ENCODE measurements around the gene PLXNA2. TPM values are rescaled to one million over a fixed set of nuclear protein-coding genes. Genes with fewer than 3 reads are reported as not detected.

PLXNA2 gene
- total and polyA plus RNA-seq, 7 donors, result 4.4 to 33.6 (median 20.8) TPM

DNA sequence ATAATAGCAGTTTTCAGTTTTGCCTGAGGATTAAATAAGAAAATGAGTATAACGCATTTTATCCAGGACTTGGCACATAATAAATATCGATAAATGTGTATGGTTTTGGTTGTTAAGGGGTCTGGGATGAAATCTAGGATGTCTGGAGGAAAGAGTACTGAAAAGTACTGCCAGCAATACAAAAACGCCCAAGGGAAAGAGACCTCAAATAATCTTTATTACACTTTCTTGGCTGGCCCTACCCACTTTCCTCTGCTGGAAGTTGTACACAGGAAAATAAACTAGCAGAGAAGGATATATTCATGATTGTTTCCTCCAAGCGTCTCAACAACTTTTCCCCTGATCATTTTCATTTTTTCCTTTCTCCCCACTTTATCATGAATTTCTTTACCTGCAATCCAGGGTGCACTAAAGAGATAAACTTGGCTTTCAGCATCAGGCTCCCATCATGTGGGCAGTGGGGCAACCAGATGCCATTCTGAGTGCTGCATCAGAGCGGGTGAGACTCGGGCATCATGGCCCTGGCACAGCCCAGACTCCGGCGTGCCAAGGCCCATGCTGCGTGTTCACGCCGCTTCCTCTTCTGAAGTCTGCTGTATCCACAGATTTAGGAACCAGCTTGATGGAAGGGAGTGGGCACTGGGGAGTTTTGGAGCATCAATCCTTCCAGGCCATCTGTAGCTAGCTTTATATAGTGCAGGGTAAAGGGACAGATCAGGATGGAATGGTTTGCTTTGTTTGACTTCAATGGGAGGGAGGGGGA is 35.8 kb upstream of the PLXNA2 start:
- Histone ChIP-seq H3K9me3 (no peaks in the 10 kb centered on the region), H3K4me1 (no peaks in the 10 kb centered on the region), H3K27ac (no peak overlapping the region), H3K27me3 (ENCODE audit: insufficient read depth in 3 of 3, low read length in 2 of 3) (peaks cover 0 to 3% (median 0%) of the 10 kb centered on the region in 3 donors), H3K36me3 (ENCODE audit: insufficient read depth in 1 of 2, low read depth in 1 of 2) (no peaks in the 10 kb centered on the region), H3K4me3 (no peak overlapping the region)
- ATAC-seq (no peak), DNase-seq (no peak)
- intact Hi-C loops (cut with DNase I), result loop anchor here in 1 of 2 donors (10.0 kb wide), 1 partner anchor 255 kb away; no protein-coding TSS in a partner anchor
- 44 to 54% (median 44%) methylated on average over 11 of the region's 11 CpGs for WGBS, 3 donors
- no peak for TF ChIP-seq CTCF (IDR thresholded peaks at IDR 0.05)

DNA sequence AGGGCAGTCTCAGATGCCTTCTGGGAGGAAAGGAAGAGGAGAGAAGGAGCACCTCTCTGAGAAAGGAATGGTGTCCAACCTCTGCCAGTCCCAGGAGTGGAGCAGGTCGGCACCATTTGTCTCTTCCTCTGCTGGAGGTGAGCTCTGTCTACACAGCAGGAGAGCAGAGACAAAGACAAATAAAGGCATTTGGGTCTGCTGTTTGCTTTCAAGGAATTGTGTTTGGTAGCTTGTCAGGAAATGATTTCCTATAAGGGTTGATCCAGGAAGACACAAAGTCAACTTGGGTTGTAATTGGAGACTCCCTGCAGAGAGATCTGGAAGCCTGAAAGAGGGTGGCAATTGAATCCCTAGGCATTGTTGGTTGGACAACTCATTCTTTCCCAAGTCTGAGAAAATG is 34.5 kb upstream of the PLXNA2 start:
- WGBS, 3 donors, result 29 to 43% (median 41%) methylated on average over 1 of the region's 1 CpG
- H3K4me3 ChIP-seq, result no peak overlapping the region
- no peak for TF ChIP-seq CTCF (IDR thresholded peaks at IDR 0.05)
- no peak overlapping the region for H3K27ac ChIP-seq
- intact Hi-C loops (cut with DNase I), result loop anchor here in 1 of 2 donors (10.0 kb wide), 1 partner anchor 256 kb away; no protein-coding TSS in a partner anchor
- ATAC-seq (no peak), DNase-seq (no peak)
- H3K36me3 ChIP-seq (ENCODE audit: insufficient read depth in 1 of 2, low read depth in 1 of 2), result no peaks in the 10 kb centered on the region
- no peaks in the 10 kb centered on the region for H3K4me1 ChIP-seq
- peaks cover 0 to 3% (median 0%) of the 10 kb centered on the region in 3 donors for H3K27me3 ChIP-seq (ENCODE audit: insufficient read depth in 3 of 3, low read length in 2 of 3)
- no peaks in the 10 kb centered on the region for H3K9me3 ChIP-seq

DNA sequence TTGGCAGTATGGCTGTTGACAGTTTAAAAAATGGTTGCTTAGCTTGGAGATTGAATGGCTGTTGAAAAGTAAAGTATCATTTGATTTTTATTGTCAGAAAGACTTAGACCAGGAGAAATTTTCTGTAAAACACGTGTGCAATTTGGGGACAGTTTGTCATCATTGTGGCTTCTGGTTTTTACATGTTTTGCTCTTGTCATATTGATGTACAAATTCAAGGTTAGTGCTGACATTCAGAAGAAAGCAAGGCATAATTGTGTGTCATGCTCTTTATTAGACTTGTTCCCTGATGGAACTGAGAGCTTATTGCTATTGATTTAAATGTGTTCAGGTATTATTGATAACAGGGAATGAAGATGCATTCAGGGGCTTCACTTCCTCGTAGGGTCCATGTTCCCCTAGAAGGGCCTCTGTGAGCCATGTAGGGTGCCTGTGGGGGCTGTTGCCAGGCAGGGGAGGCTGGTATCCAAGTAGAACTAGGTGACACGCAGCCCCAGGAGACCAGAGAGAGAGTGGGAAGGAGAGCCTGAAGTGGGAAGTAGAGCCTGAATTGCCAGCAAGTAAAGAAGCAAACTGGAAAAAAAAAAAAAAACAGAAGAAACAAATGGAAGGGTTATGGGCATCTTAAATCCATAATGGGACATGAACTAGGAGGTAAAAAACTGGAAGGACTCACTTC is 32.7 kb upstream of the PLXNA2 start:
- 90 to 97% (median 90%) methylated on average over 3 of the region's 3 CpGs for WGBS, 3 donors
- no peak for TF ChIP-seq CTCF (IDR thresholded peaks at IDR 0.05)
- Histone ChIP-seq H3K9me3 (no peaks in the 10 kb centered on the region), H3K36me3 (ENCODE audit: insufficient read depth in 1 of 2, low read depth in 1 of 2) (no peaks in the 10 kb centered on the region), H3K4me1 (no peaks in the 10 kb centered on the region), H3K27ac (no peak overlapping the region), H3K4me3 (no peak overlapping the region), H3K27me3 (ENCODE audit: insufficient read depth in 3 of 3, low read length in 2 of 3) (no peaks in the 10 kb centered on the region)
- intact Hi-C loops (cut with DNase I), result loop anchor here in 1 of 2 donors (10.0 kb wide), 1 partner anchor 258 kb away; no protein-coding TSS in a partner anchor
- no peak for ATAC-seq
- no peak for DNase-seq

- DNase-seq, result no peak
- WGBS, 3 donors, result 88 to 100% (median 89%) methylated on average over 2 of the region's 2 CpGs
- no peaks in the 10 kb centered on the region for H3K4me1 ChIP-seq
- no peak for TF ChIP-seq CTCF (IDR thresholded peaks at IDR 0.05)
- no peak overlapping the region for H3K4me3 ChIP-seq
- intact Hi-C loops (cut with DNase I), result loop anchor here in 1 of 2 donors (10.0 kb wide), 1 partner anchor 260 kb away; no protein-coding TSS in a partner anchor
- H3K9me3 ChIP-seq, result no peaks in the 10 kb centered on the region
- H3K27ac ChIP-seq, result no peak overlapping the region
- ATAC-seq, result no peak
- H3K27me3 ChIP-seq (ENCODE audit: insufficient read depth in 3 of 3, low read length in 2 of 3), result no peaks in the 10 kb centered on the region
- no peaks in the 10 kb centered on the region for H3K36me3 ChIP-seq (ENCODE audit: insufficient read depth in 1 of 2, low read depth in 1 of 2)
Observed at GRCh38 chr1:208275083-208275482, 30.9 kb upstream of the PLXNA2 start.

Measured in psoas muscle (tissue), 8 donors.